ENCODE data around the gene NBPF12. TPM values are rescaled to one million over a fixed set of nuclear protein-coding genes. Genes with fewer than 3 reads are reported as not detected.
A peak's percentile ranks its signal among the peaks of the same experiment; 100 is the strongest.
"Not testable (repeated sequence)": the region's sequence is repeated elsewhere in the genome, so short reads cannot be mapped to it uniquely, and the experiment has no call there.

NBPF12 gene
- total and polyA plus RNA-seq, 2 of the 8 experiments (the other 6 are each of a cell fraction or from before 2014, with no cell fraction given), result 4.6 to 6.7 TPM

- H4K91ac ChIP-seq (replicated peaks; ENCODE audit: insufficient read length, low read length); H3K14ac ChIP-seq (ENCODE audit: insufficient read length); CTCF ChIA-PET (ENCODE audit: partially characterized antibody); H4K5ac ChIP-seq (ENCODE audit: insufficient read length, low read depth, low read length); H3K79me1 ChIP-seq (ENCODE audit: low read depth, low read length); FAIRE-seq; H2BK20ac ChIP-seq (ENCODE audit: low read length); H2BK5ac ChIP-seq (ENCODE audit: low read depth, low read length); H3K36me3 ChIP-seq (ENCODE audit: control insufficient read depth in 2 of 4, insufficient read depth in 4 of 4, low read length in 3 of 4); H4K8ac ChIP-seq (ENCODE audit: extremely low read depth, insufficient read depth, low read length); H3K4me1 ChIP-seq (replicated peaks in 1 of 4; ENCODE audit: control insufficient read depth in 3 of 4, insufficient read depth in 4 of 4, low read length in 3 of 4); H2BK120ac ChIP-seq (replicated peaks; ENCODE audit: low read depth, low read length); H2BK15ac ChIP-seq (ENCODE audit: low read length); H3K27ac ChIP-seq (ENCODE audit: low read depth, low read length); H3K9me3 ChIP-seq (ENCODE audit: insufficient read depth in 2 of 2, low read depth in 1 of 2, low read length in 1 of 2); H3K18ac ChIP-seq (ENCODE audit: extremely low read depth, low read length); H3K4ac ChIP-seq (replicated peaks; ENCODE audit: insufficient read length, low read depth, low read length); H4K20me1 ChIP-seq (replicated peaks in 1 of 2; ENCODE audit: control insufficient read depth in 1 of 2, insufficient read depth in 2 of 2, low read length in 2 of 2); POLR2A ChIA-PET (ENCODE audit: partially characterized antibody); H3K23me2 ChIP-seq (ENCODE audit: low read depth, low read length); H3K23ac ChIP-seq (ENCODE audit: insufficient read length); H3K79me2 ChIP-seq (ENCODE audit: control insufficient read depth in 1 of 2, insufficient read depth in 2 of 2, low read length in 2 of 2); H3K27me3 ChIP-seq (replicated peaks in 1 of 4; ENCODE audit: control insufficient read depth in 3 of 4, extremely low read depth in 1 of 4, insufficient read depth in 3 of 4, low read length in 3 of 4); H3K56ac ChIP-seq (replicated peaks; ENCODE audit: insufficient read length, low read depth, low read length); H2AK5ac ChIP-seq (ENCODE audit: low read depth, low read length); H2AFZ ChIP-seq (ENCODE audit: low read length); H2BK12ac ChIP-seq (ENCODE audit: low read depth, low read length): not testable (repeated sequence)
- TF ChIP-seq KDM4A (IDR thresholded peaks at IDR 0.05; ENCODE audit: low read depth, low read length, severe bottlenecking), result peak; percentile 54
- DNase-seq (ENCODE audit: low read depth in 1 of 2, low spot score in 2 of 2), result peak in 1 of 2 experiments; percentile 62
- Histone ChIP-seq H3K4me2 (ENCODE audit: insufficient read depth in 1 of 2, low read depth in 2 of 2, low read length in 2 of 2) (peak overlapping the region; percentile 60 to 69), H3K4me3 (ENCODE audit: extremely low read depth in 1 of 4, insufficient read depth in 2 of 4, low read depth in 3 of 4, low read length in 4 of 4) (peak overlapping the region; percentile 29 to 71 (median 66)), H3K9ac (replicated peaks in 1 of 4; ENCODE audit: extremely low read depth in 1 of 4, low read depth in 3 of 4, low read length in 3 of 4) (peak overlapping the region in 2 of 4 experiments; percentile 22 to 69; a peak in 3 of 7 replicates)
- WGBS, 2 experiments (ENCODE audit: extremely low coverage in 1 of 2, insufficient coverage in 1 of 2, insufficient read length in 1 of 2, insufficient replicate concordance in 2 of 2, low coverage in 1 of 2, low lambda C conversion rate in 2 of 2, missing lambda C conversion rate in 1 of 2), result 9% methylated on average over 38 of the region's 55 CpGs; no CpG with 5 or more reads in 1 of the 2 experiments
Measured at GRCh38 chr1:146938927-146939786, 1.0 kb downstream of the NBPF12 start.
